HepG2 (cell line): ENCODE measurements around the gene ZBTB20.

Source experiments
- YY1 ChIP-seq: IDR thresholded peaks from 2 replicates; pipeline ENCODE4 v1.6.1; 2011; ENCODE audit warnings: low read length, low read depth, moderate library complexity, mild to moderate bottlenecking; ENCODE audit not compliant: insufficient read depth, insufficient replicate concordance
- ZBTB42 ChIP-seq: sonication (generic); formaldehyde crosslinking; IDR thresholded peaks from 2 replicates; pipeline ENCODE4 v1.5.0; 2020; ENCODE audit warnings: mild to moderate bottlenecking, missing genetic modification reagents

DNA sequence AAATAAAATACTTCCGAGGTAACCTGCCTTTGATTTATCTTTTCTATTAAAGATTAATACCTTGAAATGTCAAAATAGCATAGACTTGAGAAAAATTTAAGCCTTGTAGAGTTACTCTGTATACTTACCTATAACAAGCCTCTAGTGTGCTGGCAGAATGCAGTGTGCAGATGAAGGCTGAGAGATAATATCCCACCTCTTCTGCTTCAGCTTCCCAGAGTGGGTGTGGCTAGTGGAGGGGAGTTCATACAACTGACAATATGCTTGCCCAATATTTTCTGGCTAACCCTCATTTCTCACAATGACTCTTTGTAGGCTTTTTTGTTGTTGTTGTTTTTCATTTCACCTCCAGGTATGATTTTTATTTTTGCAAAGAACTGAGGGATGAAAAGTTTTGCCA lies 15.7 kb upstream of the ZBTB20 start:
- TF ChIP-seq ZBTB42 (CRISPR knock-in tag) (no peak), YY1 (no peak)
